Panc1 (cell line): ENCODE data around the gene SLFN5.

Source experiments
- POLR2AphosphoS5 ChIP-seq: IDR thresholded peaks from 2 replicates; pipeline ENCODE4 v1.6.1; 2012; ENCODE audit warnings: mild to moderate bottlenecking, low read depth, low read length, moderate library complexity
- SIN3A ChIP-seq: IDR thresholded peaks from 2 replicates; pipeline ENCODE4 v1.6.1; 2012; ENCODE audit warnings: low read depth, mild to moderate bottlenecking, low read length, moderate library complexity, borderline replicate concordance; ENCODE audit not compliant: insufficient read depth
- TF ChIP-seq, protein P1 (sequence below): fragments of 450-650 bp; IDR thresholded peaks from 2 replicates; pipeline ENCODE4 v1.5.1; 2017; ENCODE audit warnings: mild to moderate bottlenecking
- TF ChIP-seq, protein P2 (sequence below), 2 experiments: IDR thresholded peaks; 2 replicates each; pipeline ENCODE4 v1.6.1; 2011 to 2012; ENCODE audit warnings: low read depth in 2 of 2, control low read depth in 1 of 2, low read length in 1 of 2, mild to moderate bottlenecking in 1 of 2, moderate library complexity in 1 of 2; ENCODE audit not compliant: insufficient read depth in 1 of 2

DNA sequence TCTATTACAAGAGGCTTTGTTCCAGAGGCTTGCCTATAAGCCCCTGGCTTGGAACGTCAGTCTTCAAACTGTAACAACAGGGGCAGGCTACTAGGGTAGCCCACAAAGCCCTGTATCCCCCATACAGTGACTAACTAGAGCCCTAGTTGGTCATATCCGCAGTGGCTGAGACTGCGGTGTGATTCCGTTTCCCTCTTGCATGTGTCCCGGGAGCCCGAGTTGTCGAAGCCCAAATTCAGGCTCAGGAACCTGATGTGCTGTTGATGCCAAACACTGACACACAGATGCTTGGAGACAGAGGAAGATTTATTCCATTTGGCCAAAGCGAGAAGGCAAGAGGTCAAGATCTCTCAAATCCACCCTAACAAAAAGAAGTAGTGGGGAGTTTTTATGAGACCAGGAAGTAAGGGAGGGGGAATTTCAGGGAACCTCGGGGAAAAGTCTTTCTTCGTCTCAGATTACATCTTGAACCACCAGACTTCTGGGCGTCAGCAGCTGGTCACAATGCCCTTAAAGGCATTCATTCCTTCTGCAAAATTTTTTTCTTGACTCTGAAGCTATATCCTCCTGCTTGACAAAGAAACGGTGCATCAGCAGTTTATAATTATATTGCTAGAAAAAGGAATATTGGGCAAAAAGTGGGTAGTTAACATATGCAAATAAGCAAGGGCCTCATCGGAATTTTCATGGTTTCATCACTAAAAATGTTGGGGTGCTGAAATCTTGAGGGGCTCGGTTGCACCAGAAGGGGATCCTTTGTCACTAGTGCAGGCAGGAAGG, 879 bp downstream of the SLFN5 start:
- TF ChIP-seq SIN3A: no peak
- TF ChIP-seq, protein P1, sequence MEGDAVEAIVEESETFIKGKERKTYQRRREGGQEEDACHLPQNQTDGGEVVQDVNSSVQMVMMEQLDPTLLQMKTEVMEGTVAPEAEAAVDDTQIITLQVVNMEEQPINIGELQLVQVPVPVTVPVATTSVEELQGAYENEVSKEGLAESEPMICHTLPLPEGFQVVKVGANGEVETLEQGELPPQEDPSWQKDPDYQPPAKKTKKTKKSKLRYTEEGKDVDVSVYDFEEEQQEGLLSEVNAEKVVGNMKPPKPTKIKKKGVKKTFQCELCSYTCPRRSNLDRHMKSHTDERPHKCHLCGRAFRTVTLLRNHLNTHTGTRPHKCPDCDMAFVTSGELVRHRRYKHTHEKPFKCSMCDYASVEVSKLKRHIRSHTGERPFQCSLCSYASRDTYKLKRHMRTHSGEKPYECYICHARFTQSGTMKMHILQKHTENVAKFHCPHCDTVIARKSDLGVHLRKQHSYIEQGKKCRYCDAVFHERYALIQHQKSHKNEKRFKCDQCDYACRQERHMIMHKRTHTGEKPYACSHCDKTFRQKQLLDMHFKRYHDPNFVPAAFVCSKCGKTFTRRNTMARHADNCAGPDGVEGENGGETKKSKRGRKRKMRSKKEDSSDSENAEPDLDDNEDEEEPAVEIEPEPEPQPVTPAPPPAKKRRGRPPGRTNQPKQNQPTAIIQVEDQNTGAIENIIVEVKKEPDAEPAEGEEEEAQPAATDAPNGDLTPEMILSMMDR: no peak
- no peak; the same call in 1 of the 2 replicates for TF ChIP-seq POLR2AphosphoS5
- TF ChIP-seq, protein P2, sequence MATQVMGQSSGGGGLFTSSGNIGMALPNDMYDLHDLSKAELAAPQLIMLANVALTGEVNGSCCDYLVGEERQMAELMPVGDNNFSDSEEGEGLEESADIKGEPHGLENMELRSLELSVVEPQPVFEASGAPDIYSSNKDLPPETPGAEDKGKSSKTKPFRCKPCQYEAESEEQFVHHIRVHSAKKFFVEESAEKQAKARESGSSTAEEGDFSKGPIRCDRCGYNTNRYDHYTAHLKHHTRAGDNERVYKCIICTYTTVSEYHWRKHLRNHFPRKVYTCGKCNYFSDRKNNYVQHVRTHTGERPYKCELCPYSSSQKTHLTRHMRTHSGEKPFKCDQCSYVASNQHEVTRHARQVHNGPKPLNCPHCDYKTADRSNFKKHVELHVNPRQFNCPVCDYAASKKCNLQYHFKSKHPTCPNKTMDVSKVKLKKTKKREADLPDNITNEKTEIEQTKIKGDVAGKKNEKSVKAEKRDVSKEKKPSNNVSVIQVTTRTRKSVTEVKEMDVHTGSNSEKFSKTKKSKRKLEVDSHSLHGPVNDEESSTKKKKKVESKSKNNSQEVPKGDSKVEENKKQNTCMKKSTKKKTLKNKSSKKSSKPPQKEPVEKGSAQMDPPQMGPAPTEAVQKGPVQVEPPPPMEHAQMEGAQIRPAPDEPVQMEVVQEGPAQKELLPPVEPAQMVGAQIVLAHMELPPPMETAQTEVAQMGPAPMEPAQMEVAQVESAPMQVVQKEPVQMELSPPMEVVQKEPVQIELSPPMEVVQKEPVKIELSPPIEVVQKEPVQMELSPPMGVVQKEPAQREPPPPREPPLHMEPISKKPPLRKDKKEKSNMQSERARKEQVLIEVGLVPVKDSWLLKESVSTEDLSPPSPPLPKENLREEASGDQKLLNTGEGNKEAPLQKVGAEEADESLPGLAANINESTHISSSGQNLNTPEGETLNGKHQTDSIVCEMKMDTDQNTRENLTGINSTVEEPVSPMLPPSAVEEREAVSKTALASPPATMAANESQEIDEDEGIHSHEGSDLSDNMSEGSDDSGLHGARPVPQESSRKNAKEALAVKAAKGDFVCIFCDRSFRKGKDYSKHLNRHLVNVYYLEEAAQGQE (IDR thresholded peaks at IDR 0.05; ENCODE audit: insufficient read depth in 1 of 2, low read depth in 2 of 2, low read length in 1 of 2): no peak
